Pancreas (tissue), 10 donors: ENCODE results near the gene KANSL3. TPM values are rescaled to one million over a fixed set of nuclear protein-coding genes. Genes with fewer than 3 reads are reported as not detected.

Source experiments
- ATAC-seq, 4 donors: fragments of 200-7000 bp; cut with Tn5 transposase; one replicate each; pipeline versions ENCODE4 v1.8.0 to v1.9.1; 2020; ENCODE audit warnings: mild to moderate bottlenecking in 4 of 4, moderate library complexity in 4 of 4
- DNase-seq, 6 donors: peaks; one replicate each; pipeline ENCODE4 v3.0.0-alpha.2; 2020
- FAIRE-seq: peaks from 2 replicates; lab custom pipeline; 2012; peaks lifted over from hg19 to GRCh38; lab: Jason Lieb, UNC
- H3K27ac ChIP-seq, 4 donors: fragments of 200-600 bp; sonication (generic); 1 replicate in 3 of 4; 2 replicates in 1 of 4; pipeline versions ENCODE4 v1.5.0 to v1.8.0; 2020
- H3K27me3 ChIP-seq, 4 donors: fragments of 200-600 bp; one replicate each; pipeline ENCODE4 v1.8.0; 2021
- H3K36me3 ChIP-seq, 3 donors: fragments of 200-600 bp; sonication (generic) in 1 of 3; one replicate each; pipeline versions ENCODE4 v1.5.0 to v1.8.0; 2020 to 2021
- H3K4me1 ChIP-seq, 3 donors: fragments of 200-600 bp; one replicate each; pipeline ENCODE4 v1.8.0; 2021
- H3K4me3 ChIP-seq, 4 donors: fragments of 200-600 bp; sonication (generic) in 2 of 4; one replicate each; pipeline versions ENCODE4 v1.5.0 to v1.8.0; 2020 to 2021
- H3K9me3 ChIP-seq, 4 donors: fragments of 200-600 bp; one replicate each; pipeline ENCODE4 v1.8.0; 2021
- CTCF ChIP-seq, 4 donors: fragments of 200-600 bp; sonication (generic) in 3 of 4; IDR thresholded peaks; one replicate each; pipeline versions ENCODE4 v1.5.0 to v1.8.0; 2021; ENCODE audit warnings: antibody characterized with exemption in 4 of 4
- WGBS, 2 donors: extraction: QIAGEN DNeasy Blood & Tissue Kit; methylation state at CpG; one replicate each; pipeline ENCODE4 v1.1.7; 2013; 5-methylcytosine and 5-hydroxymethylcytosine counted together
- intact Hi-C, 3 donors: fragments of 100-400 bp; cut with DNase I; formaldehyde crosslinking; loops; one replicate each; pipeline versions ENCODE4 v1.11.1 to v1.14.2; 2022
- polyA plus RNA-seq, 2 donors: library from polyadenylated mRNA; stranded (reverse); fragments of 200-250 nt; gene quantifications; one replicate each; pipeline ENCODE4 v1.2.3, GENCODE V29; 2013
- total RNA-seq, 6 donors: library from RNA; stranded (reverse); fragmentation: NEBNext Ultra II Directional in 4 of 6; extraction: Animal tissue kit (Norgen Biotek cat#: 25700) in 4 of 6; gene quantifications; one replicate each; pipeline versions ENCODE4 v1.2.1 to v1.2.4, GENCODE V29; 2021 to 2023
- donor health status: healthy with polysubstance abuse.
- donor health status: DM: no; HTN: no; CAD: no; lungs with moderate emphysema.
- donor health status: DM: no; HTN: no; CAD: no.
- donor health status: control.
- donor health status: control.
- donor health status: Bipolar disorder and iron deficiency.
- donor health status: DM: yes; HTN: yes; CAD: no.
- donor health status: DM: no; HTN: no; CAD: no.
- donor health status: DM: no; HTN: no; CAD: no.
- donor health status: DM: yes; HTN: yes; CAD: no.

Gene KANSL3
- total and polyA plus RNA-seq, 8 donors, result 14.8 to 28.9 (median 19.2) TPM

- TF ChIP-seq CTCF (IDR thresholded peaks at IDR 0.05), result no peak
- DNase-seq, result no peak
- H3K4me3 ChIP-seq, result no peak overlapping the region
- no peak for ATAC-seq
- H3K27ac ChIP-seq, result no peak overlapping the region
- peaks cover 4 to 58% (median 20%) of the 10 kb centered on the region in 3 donors for H3K36me3 ChIP-seq
- H3K9me3 ChIP-seq, result no peaks in the 10 kb centered on the region
- H3K27me3 ChIP-seq, result no peaks in the 10 kb centered on the region
- peaks cover 0 to 3% (median 3%) of the 10 kb centered on the region in 3 donors for H3K4me1 ChIP-seq
- FAIRE-seq, result no peak
- intact Hi-C loops, result no loop called here
Observed at GRCh38 chr2:96596596-96596995, 41.5 kb downstream of the KANSL3 start.

GRCh38 chr2:96594691-96595152 lies 43.4 kb downstream of the KANSL3 start:
- H3K4me3 ChIP-seq, result no peak overlapping the region
- no peak for FAIRE-seq
- no peak for ATAC-seq
- no peak for TF ChIP-seq CTCF (IDR thresholded peaks at IDR 0.05)
- DNase-seq, result no peak
- H3K27me3 ChIP-seq, result no peaks in the 10 kb centered on the region
- no peaks in the 10 kb centered on the region for H3K4me1 ChIP-seq
- H3K36me3 ChIP-seq, result peaks cover 4 to 47% (median 20%) of the 10 kb centered on the region in 3 donors
- H3K9me3 ChIP-seq, result no peaks in the 10 kb centered on the region
- intact Hi-C loops, result no loop called here
- 90 to 95% methylated on average over 5 of the region's 5 CpGs for WGBS, 2 donors
- H3K27ac ChIP-seq, result no peak overlapping the region

- 85 to 86% methylated on average over 3 of the region's 3 CpGs for WGBS, 2 donors
- TF ChIP-seq CTCF (IDR thresholded peaks at IDR 0.05), result no peak
- no peaks in the 10 kb centered on the region for H3K9me3 ChIP-seq
- ATAC-seq, result no peak
- DNase-seq, result no peak
- no peaks in the 10 kb centered on the region for H3K4me1 ChIP-seq
- no peak overlapping the region for H3K27ac ChIP-seq
- no peak for FAIRE-seq
- H3K4me3 ChIP-seq, result no peak overlapping the region
- H3K36me3 ChIP-seq, result peaks cover 4 to 42% (median 20%) of the 10 kb centered on the region in 3 donors
- H3K27me3 ChIP-seq, result no peaks in the 10 kb centered on the region
- intact Hi-C loops, result no loop called here
Observed at GRCh38 chr2:96594282-96594681, 43.8 kb downstream of the KANSL3 start.

GRCh38 chr2:96591494-96591893 lies 46.6 kb downstream of the KANSL3 start:
- ATAC-seq (no peak), DNase-seq (no peak), FAIRE-seq (no peak)
- H3K36me3 ChIP-seq, result peaks cover 0 to 28% (median 18%) of the 10 kb centered on the region in 3 donors
- H3K4me3 ChIP-seq, result no peak overlapping the region
- no peak overlapping the region for H3K27ac ChIP-seq
- no peaks in the 10 kb centered on the region for H3K27me3 ChIP-seq
- no peaks in the 10 kb centered on the region for H3K9me3 ChIP-seq
- intact Hi-C loops, result no loop called here
- no peaks in the 10 kb centered on the region for H3K4me1 ChIP-seq
- TF ChIP-seq CTCF (IDR thresholded peaks at IDR 0.05), result no peak
- WGBS, 2 donors, result 96 to 98% methylated on average over 3 of the region's 3 CpGs

GRCh38 chr2:96591054-96591453 lies 47.1 kb downstream of the KANSL3 start:
- H3K9me3 ChIP-seq, result no peaks in the 10 kb centered on the region
- WGBS, 2 donors, result 81 to 88% methylated on average over 2 of the region's 2 CpGs
- no peaks in the 10 kb centered on the region for H3K4me1 ChIP-seq
- intact Hi-C loops, result no loop called here
- H3K4me3 ChIP-seq, result no peak overlapping the region
- no peak for FAIRE-seq
- no peak for TF ChIP-seq CTCF (IDR thresholded peaks at IDR 0.05)
- H3K27ac ChIP-seq, result no peak overlapping the region
- DNase-seq, result no peak
- ATAC-seq, result no peak
- H3K27me3 ChIP-seq, result no peaks in the 10 kb centered on the region
- peaks cover 0 to 28% (median 18%) of the 10 kb centered on the region in 3 donors for H3K36me3 ChIP-seq
